ENCODE data around the gene TTC7B.
"Not testable (repeated sequence)": the region's sequence is repeated elsewhere in the genome, so short reads cannot be mapped to it uniquely, and the experiment has no call there.

The TTC7B gene

DNA sequence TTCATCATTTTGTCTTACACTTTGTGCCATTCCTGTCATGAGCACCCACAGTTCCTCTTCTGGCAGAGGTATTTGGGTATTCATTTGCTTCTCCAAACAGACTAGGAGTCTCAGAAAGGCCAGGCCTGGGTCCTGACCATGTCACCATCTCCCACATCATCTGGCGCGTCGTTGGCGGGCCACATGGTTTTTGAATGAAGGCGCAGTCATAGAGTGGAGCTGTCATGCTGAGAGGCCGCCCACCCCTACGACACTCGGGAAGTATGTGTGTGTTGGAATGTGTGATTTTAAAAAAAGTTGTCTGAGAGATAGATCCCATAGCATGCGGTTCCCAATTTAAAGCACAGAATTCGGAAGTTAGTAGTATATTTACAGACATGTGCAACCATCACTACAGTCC, 15.6 kb upstream of the TTC7B start:
- no peak for DNase-seq (ENCODE audit: low spot score)

DNA sequence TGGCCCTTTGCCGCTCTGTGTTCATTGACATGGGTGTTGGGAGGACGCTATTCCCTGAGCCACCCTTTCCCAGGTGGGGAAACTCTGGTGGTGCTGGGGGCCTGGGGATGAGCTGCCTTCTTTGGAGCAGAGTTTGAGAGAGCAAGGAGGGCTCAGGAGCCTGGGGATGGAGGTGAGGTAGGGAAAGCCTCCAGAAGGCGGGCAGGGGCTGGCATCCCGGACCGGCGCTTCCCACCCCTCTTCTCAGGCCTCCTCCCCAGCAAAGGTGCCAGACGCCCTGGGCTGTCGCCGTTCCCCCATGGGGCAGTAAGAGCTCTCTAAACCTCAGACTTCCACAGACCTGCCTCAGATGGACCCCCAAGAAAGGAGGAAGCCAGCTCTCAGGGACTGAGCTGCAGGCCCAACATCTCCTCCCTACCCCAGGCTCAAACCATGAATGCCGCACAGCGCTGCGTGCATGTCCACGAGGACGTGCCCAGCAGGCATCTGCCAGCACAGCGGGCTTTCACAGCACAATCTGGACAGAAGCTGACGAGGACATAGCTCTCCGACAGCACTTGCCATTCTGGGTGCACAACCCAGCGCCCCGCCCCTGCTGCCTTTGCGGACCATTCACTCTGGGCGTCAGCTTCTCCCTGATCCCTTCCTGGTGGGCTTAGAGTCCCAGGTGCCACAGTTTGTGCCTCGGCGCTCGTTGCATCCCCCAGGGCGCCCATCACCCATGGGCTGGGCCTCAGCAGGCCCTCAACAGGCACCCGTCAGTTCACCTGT, 14.9 kb upstream of the TTC7B start:
- DNase-seq (ENCODE audit: low spot score) = no peak

DNA sequence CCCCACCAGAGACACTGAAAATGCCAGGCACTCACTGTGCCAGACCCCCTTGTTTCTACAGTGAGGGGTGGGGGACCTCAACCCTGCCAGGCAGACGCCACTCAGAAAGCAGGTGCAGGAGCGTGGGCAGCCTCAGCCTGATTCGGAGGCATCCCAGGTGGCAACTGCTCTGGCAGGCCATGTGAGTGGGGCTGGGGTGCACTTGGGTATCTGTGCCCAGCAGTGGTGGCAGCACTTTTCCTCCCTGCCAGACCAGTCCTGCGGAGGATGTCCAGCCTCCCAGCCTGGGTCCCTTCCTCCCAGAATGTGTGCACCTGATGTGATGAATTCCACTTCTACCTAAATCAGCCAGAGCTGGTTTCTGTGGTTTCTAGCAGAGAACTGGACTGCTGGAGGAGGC, 13.4 kb upstream of the TTC7B start:
- DNase-seq (ENCODE audit: low spot score) = no peak

DNA sequence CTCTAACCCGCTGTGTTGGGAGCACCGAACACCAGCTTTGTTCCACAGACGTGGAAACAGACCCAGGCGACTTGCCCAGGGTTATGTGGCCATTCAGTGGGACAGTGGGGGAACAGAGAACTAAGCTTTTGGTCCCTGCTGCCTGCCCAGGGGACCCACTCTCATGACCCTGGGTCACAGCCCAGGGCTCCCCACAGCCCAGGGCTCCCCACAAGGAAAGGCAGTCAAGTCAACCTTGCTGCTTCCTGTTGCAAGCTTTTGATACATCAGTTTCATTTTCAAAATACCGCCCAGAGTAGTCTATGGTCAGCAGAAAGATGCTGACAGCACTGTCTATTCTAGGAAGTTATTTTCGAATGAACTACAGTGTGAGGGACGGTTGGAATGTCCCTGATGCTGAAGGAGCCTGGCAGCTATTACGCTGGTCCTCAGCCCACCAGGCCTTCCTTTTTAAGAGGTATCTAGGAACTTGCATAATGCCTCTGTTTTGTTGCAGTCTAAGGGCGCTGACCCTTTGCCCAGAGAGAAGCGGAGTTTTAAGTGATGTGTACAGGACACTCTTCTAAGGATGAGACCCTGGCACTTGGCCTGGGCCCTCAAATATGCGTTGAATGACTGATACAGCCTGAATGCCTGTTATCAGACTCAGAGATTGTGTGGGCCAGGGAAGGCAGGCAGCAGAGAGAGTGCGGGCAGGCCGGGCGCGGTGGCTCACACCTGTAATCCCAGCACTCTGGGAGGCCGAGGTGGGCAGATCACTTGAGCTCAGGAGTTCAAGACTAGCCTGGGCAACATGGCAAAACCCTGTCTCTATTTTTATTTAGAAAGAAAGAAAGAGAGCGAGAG, 12.6 kb upstream of the TTC7B start:
- DNase-seq (ENCODE audit: low spot score) = no peak

DNA sequence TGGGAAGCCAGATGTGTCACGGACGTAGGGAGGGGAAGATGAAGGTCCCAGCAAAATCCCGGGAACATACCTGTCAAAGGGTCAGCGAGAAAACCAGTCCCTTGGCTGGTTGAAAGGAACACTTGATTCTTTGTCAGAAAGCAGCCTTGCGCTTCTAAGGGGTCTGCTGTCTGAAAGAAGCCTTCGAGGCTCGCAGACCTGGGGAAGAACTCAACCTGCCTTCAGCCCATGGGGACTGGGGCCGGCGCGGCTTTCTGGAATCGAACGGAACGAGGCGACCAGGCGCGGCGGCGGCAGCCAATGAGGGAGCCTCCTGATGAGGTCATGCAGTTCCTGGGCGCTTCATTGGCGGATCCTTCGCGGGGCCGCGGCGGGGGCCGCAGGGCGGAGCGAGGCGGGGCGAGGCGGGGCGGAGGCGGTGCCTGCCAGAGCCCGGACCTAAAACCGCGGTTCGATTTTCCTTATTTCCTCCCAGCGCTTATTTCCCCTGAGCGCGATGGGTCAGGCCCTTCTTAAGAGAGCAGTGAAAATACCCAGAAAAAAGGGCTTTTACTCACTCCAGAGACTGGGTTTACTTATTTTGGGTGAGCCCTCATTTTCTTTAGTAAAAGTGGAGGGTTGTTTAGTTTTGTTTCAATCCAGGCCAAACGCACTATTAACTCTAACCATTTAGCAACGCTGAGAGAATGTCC, 11.8 kb upstream of the TTC7B start:
- peak; percentile 92 for DNase-seq (ENCODE audit: low spot score)

DNA sequence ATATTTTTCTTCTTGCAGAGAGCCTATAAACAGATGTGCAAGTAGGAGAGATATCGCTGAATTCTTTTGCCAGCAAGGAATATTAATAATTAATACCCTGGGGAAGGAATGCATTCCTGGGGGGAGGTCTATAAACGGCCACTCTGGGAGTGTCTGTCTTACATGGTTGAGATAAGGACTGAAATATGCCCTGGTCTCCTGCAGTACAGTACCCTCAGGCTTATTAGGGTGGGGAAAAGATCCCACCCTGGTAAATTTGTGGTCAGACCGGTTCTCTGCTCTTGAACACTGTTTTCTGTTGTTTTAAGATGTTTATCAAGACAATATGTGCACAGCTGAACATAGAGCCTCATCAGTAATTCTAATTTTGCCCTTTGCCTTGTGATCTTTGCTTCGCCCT, 7.3 kb upstream of the TTC7B start:
- DNase-seq (ENCODE audit: low spot score) = not testable (repeated sequence)

DNA sequence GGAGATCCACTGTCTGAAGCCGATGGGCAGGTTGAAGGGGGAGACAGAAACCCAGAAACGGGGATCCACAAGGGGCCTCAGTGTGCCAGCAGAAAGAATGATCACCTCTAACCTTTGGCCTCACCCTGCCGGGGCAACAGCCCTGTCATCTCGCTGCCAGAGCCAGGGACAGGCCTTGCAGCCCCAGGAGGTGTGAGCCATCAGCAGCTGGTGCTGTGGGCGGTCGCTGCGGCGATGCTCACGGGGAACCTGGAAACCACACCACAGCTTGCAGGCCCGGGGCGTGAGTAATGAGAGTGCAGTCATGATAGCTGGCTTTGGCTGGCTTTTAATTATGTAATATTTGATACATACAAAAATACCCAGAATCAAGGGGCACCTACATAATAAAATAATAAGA, 4.7 kb upstream of the TTC7B start:
- no peak for DNase-seq (ENCODE audit: low spot score)

DNA sequence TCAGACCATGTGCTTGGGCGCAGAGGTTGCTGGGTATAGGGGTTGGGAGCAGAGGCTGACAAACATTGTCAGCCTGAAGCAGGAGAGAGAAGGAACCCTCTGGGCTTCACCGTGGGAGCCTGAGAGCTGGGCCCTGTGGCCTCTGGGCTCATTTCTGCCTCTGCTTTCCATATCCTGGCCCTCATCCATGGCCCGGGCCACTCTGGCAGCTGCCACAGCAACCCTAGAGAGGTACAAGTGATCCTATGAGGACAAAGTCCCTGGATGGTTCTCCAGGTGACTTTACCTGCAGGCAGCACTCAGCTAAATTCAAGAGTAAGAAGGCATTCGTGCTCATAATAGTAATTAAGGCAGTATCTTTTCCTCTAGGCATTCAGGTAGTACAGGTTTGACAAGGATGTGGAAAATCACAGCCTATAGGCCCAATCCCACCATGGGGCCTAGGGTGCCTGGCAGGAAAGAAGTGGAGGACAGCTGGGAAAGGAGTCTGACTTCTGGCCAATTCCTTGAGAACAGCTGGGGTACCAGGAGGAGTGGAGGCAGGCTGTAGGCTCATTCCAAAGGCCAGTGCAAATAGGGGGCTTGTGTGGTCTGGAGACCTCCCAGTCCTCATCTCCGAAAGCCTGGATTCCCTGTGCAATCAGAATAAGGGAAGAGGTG, 3.6 kb upstream of the TTC7B start:
- no peak for DNase-seq (ENCODE audit: low spot score)

DNA sequence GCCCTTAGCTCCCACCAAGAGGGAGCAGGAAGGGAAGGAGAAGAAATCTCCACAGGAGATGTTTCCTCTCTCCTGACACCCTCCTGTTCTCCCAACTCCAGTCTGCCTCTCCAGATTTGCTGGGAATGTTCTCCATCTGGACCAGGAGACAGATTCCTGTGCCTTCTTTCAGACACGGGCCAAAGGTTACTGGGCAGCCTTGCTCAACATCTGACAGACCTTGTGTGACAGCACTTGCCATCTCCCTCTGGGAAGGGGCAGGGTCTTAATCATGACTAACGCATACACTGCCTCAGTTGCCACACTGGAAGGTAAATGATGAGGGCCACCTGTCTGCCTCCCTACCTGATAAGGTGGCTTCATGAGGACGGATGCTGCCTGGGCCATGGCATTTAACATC, 2.5 kb upstream of the TTC7B start:
- DNase-seq (ENCODE audit: low spot score) = no peak

DNA sequence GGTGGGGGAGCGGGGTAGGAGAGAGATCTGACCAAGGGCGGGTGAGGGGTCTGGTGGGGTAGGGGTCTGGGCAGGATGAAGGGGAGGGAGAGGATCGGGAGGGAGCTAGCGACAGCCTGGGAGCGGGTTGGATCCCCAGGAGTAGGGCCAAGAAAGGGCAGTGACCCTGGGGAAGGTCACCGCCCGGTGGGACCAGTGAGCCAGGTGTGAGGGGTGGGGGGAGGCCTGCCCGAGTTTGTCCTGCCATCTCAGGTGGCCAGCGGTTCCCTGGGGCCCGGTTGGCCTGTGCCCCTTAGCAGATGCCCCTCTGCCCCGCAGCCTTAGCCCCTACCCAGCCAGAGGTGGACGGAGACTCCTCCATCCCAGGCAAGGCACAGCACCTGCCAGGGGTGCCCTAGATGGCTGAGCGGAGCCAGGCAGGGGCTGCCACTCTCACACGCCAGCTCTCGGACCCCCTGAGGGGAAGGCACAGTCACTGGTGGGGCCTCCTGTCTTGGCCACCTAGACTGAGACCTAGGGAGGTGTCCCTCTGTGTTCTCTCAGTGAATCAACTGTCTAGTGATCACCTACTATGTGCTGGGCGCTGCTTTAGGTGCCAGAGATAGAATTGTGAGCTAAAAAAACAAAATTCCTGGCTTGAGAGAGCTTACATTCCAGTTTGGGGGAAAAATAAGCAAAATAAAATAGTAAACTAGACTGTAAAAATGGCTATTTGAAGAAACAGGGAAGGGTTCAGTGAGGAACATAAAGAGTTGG, 629 bp upstream of the TTC7B start:
- no peak for DNase-seq (ENCODE audit: low spot score)

DNA sequence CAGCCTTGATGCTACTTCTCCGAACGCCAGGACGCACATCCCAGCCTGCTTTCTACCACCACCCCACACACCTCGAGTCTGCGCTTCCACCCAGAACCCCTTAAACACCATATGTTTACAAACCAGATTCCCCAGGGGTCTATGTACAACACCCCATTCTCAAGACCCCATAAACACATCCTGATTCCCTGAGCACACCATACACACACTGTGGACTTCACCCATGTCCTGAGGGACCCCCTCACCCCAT, 733 bp downstream of the TTC7B start:
- no peak for DNase-seq (ENCODE audit: low spot score)

DNA sequence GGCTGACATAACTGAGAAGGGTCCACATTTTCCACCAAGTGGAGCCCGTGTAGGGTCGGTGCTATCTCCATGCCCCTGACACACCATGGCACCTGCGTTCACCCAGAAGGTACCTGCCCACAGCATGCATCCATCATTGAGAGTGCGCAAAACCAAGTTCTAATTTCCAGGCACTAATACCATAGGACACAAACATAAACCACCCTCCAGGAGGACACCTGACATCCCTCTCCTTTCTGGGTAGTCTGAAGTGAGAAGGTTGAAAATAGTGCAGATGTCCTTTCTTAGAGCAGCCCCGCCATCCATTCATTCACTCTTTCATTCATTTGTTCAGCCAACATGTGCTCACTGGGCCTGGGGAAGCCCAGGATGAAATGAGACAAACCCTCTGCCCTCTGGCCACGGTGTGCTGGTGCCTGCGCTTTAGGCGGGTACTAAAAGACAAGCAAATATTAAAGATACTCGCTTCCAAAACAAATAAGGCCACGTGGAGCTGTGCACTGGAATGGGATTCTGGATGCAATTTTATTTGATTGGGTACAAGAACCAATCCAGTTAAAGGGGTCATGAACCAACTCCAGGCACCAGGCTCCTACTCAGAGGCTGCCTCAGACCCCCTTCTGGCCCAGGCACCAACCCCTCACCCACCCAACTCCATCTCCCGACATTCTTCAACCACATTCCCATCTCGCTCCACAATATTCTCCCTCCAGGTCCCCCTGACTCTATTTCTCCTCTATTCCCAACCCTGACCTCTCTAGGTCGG, 1.2 kb downstream of the TTC7B start:
- no peak for DNase-seq (ENCODE audit: low spot score)

DNA sequence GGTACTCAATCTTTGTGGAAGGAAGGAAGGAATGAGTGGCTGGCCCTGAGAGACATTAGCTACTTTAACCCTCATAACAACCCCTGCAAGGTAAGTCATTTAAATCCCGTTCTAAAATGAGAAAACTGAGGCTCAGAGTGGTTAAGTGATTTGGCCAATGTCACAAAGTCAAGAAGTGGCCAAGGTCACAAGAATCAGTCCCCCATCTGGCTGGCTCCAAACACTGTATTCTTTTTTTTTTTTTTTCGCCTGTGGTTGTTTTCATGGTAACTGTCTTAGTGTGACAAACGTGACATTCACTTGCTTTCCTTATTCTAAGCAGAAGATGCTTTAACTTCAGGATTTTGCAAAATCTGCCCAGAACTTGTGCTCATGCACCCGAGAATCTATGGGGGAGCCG, 2.8 kb downstream of the TTC7B start:
- no peak for DNase-seq (ENCODE audit: low spot score)

DNA sequence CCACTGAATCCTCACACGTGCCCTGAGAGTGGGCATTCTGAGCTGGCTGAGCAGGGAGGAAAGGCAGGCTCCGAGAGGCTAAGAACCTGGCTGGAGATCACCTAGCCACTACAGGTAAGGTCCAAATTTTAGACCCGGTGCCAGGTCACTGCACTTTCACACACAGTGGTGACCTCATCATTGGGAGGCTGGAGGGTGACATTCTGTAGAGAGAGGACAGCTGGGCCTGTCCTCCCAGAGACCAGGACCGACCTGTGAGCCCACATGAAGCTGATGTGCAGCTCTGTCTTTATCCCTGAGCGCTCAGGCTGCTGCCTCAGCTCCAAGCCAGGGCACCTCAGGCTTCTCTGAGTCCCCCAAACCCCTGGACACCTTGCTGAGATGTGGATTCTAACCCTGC, 4.1 kb downstream of the TTC7B start:
- DNase-seq (ENCODE audit: low spot score) = no peak

DNA sequence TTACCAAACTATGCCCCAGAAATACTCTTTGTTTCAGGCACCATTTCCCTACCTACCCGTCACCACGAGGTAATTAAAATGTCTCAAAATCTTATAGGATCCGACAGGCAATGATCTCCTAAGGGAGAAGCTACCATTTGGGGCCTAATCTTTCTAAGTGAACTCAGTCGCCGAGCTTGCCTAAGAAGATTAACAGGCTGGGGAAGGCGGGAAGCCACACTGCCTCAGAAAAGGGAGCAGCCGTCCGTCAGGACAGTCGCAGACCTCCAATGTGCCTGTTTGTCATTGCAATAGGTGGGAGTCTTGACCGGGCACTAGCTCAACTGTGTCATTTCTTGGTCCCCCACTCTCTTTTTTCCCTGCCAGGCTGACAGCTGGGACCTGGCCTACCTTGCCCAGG, 4.6 kb downstream of the TTC7B start:
- peak; percentile 80 for DNase-seq (ENCODE audit: low spot score)

DNA sequence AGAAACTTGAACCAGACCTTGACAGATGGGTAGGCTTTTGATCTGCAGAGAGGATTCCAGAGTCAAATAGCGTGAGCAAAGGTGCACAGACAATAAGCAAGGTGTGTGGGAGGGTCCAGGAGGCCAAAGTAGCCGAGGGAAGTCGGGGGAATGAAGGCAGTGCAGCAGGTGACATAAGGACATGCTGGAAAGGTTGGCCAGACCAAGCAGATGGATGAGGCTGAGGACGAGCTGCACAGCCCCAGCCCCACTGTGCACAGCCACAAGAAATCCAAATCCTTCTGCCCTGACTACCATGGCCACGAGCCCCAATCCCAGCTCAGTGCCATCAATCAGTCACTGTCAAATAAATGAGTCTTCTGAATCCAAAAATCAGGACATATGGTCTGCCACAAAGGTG, 5.4 kb downstream of the TTC7B start:
- DNase-seq (ENCODE audit: low spot score) = peak; percentile 57

DNA sequence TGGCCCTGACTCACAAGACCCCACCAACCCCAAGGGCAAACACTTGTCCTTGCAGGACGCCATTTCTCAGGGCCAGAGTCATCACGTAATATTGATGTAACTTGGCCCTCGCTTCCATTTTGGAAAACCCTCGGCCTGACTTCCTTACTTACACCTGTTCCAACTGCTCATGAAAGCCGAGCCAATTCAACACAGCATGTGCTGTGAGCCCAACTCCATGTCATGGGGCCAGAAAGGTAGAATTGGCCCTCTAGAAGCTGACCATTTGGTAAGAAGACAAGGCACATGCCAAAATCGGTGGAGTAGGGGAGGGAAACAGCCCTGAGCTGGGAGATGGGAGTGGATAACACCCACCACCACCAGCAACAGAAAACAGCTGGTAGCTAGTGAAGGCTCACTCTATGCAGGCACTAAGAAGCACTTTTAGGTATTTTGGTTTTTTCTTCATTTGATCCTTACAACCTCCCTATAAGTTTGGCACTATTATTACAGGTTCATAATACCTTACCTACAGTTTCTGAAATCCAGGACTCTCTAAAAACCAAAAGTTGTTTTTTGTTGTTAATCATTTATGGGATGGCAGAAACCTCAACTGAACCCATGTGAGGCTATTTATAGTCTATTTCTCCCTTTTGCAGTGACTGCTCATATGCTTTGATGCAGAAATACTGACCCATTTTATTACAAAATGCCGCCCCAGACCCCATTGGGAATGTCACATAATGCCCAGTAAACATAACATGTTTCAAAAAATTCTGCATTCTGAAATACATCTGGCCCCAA, 6.5 kb downstream of the TTC7B start:
- DNase-seq (ENCODE audit: low spot score) = no peak

DNA sequence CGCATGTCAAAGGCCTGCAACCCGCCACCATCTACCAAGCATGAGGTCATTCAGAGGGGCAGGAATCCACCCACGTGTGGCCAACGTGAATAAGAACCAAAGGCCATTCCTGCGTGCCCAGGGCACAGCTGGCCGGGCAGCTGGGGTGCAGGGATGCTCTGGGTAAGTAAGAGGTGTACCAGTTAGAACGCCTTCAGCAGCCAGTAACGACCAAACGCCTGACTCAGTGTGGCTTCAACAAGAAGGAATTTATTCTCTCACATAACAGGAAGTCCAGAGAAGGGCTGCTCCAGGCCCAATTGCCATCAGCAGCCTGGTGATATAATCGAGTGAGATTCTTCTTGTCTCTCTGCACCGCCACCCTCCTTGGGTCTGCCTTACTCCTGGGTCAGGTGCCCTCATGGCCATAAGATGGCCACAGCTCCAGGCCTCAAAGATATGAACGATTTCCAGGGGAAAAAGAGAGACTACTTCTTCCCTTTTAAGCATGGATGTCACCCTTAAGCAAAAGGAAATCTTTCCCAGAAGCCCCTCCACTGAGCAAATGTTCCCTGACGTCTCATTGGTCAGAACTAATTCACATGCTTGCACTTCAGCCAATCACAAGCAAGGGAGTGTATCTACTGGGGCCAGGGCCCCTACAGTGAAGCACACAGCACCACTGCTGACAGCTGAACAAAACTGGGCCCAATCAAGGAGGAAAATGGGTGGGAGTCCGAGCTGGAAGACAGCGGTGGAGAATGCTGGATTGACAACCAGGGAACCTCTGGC, 7.3 kb downstream of the TTC7B start:
- no peak for DNase-seq (ENCODE audit: low spot score)

DNA sequence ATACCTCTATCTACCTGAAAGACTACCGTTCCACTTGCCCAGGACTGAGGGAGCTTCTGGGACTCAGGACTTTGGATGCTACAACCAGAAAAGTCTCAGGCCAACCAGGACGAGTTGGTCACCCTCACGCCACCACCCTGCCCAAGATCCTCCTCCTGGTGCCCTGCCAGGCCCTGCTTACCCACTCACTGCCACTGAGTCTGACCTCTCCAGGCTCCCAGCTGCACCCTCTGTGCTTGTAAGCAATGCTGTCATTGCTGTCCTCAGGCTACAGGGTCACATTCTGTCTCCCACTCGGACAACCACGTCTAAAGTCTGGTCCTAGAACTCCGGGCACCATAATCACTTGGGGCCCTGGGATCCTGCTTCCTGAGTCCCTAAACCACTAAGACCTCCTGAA, 9.2 kb downstream of the TTC7B start:
- no peak for DNase-seq (ENCODE audit: low spot score)
